Astrocyte (in vitro differentiated cells and primary cell): ENCODE results near the gene IL1RAP. TPM values are rescaled to one million over a fixed set of nuclear protein-coding genes. Genes with fewer than 3 reads are reported as not detected.

Source experiments
- DNase-seq: peaks from one replicate; pipeline ENCODE4 v3.0.0-alpha.2; 2010; ENCODE audit warnings: low read depth
- FAIRE-seq: peaks from 2 replicates; lab custom pipeline; 2011; peaks lifted over from hg19 to GRCh38; lab: Jason Lieb, UNC
- H2AFZ ChIP-seq: 2 replicates; pipeline ENCODE4 v1.6.0; 2012; ENCODE audit warnings: low read depth, low read length, inconsistent platforms
- H3K27ac ChIP-seq: 2 replicates; pipeline ENCODE4 v1.5.1; 2011; ENCODE audit warnings: low read depth, low read length, inconsistent platforms
- H3K27me3 ChIP-seq: 2 replicates; pipeline ENCODE4 v1.6.0; 2011; ENCODE audit warnings: low read length, inconsistent platforms; ENCODE audit not compliant: insufficient read depth
- H3K36me3 ChIP-seq: 2 replicates; pipeline ENCODE4 v1.5.1; 2011; ENCODE audit warnings: low read length, inconsistent platforms; ENCODE audit not compliant: insufficient read depth
- H3K4me1 ChIP-seq: 2 replicates; pipeline ENCODE4 v1.5.1; 2011; ENCODE audit warnings: low read length, inconsistent platforms; ENCODE audit not compliant: insufficient read depth
- H3K4me2 ChIP-seq: 2 replicates; pipeline ENCODE4 v1.6.0; 2012; ENCODE audit warnings: low read length, inconsistent platforms
- H3K4me3 ChIP-seq: 2 replicates; pipeline ENCODE4 v1.5.1; 2011; ENCODE audit warnings: low read depth, mild to moderate bottlenecking, low read length, inconsistent platforms; ENCODE audit not compliant: insufficient read depth
- H3K79me2 ChIP-seq: 2 replicates; pipeline ENCODE4 v1.6.0; 2012; ENCODE audit warnings: mild to moderate bottlenecking, low read length, inconsistent platforms; ENCODE audit not compliant: insufficient read depth
- H3K9ac ChIP-seq: 2 replicates; pipeline ENCODE4 v1.6.0; 2012; ENCODE audit warnings: mild to moderate bottlenecking, low read length, inconsistent platforms
- H3K9me3 ChIP-seq: 2 replicates; pipeline ENCODE4 v1.5.1; 2012; ENCODE audit warnings: low read depth, mild to moderate bottlenecking, low read length, inconsistent platforms; ENCODE audit not compliant: insufficient read depth
- H4K20me1 ChIP-seq: 2 replicates; pipeline ENCODE4 v1.6.0; 2012; ENCODE audit warnings: low read length, inconsistent platforms; ENCODE audit not compliant: insufficient read depth
- H3K27ac Mint-ChIP-seq: one replicate; pipeline ENCODE4 v1.8.0; 2021; ENCODE audit warnings: mild to moderate bottlenecking, mixed read lengths; ENCODE audit not compliant: unreplicated experiment
- H3K27me3 Mint-ChIP-seq: one replicate; pipeline ENCODE4 v1.8.0; 2021; ENCODE audit warnings: low read depth, mixed read lengths; ENCODE audit not compliant: unreplicated experiment
- H3K36me3 Mint-ChIP-seq: one replicate; pipeline ENCODE4 v1.8.0; 2021; ENCODE audit warnings: low read depth, mixed read lengths; ENCODE audit not compliant: unreplicated experiment
- H3K4me1 Mint-ChIP-seq: one replicate; pipeline ENCODE4 v1.8.0; 2021; ENCODE audit warnings: low read depth, mixed read lengths; ENCODE audit not compliant: unreplicated experiment
- H3K4me3 Mint-ChIP-seq: one replicate; pipeline ENCODE4 v1.8.0; 2021; ENCODE audit warnings: mild to moderate bottlenecking, moderate library complexity, mixed read lengths; ENCODE audit not compliant: unreplicated experiment
- H3K9me3 Mint-ChIP-seq: one replicate; pipeline ENCODE4 v1.8.0; 2021; ENCODE audit warnings: mild to moderate bottlenecking, mixed read lengths; ENCODE audit not compliant: unreplicated experiment
- CTCF ChIP-seq: IDR thresholded peaks from 2 replicates; pipeline ENCODE4 v1.5.1; 2011; ENCODE audit warnings: low read depth, mild to moderate bottlenecking, inconsistent platforms, low read length, moderate library complexity; ENCODE audit not compliant: insufficient read depth
- EZH2 ChIP-seq: IDR thresholded peaks from 2 replicates; pipeline ENCODE4 v1.6.1; 2012; ENCODE audit warnings: mild to moderate bottlenecking, low read length, inconsistent platforms; ENCODE audit not compliant: insufficient read depth
- total RNA-seq: library from RNA; stranded (reverse); gene quantifications from 2 replicates; pipeline ENCODE4 v1.2.1, GENCODE V29; 2021

IL1RAP gene
- total RNA-seq, 1 donor from 2014 or later: 19.4 TPM

DNA sequence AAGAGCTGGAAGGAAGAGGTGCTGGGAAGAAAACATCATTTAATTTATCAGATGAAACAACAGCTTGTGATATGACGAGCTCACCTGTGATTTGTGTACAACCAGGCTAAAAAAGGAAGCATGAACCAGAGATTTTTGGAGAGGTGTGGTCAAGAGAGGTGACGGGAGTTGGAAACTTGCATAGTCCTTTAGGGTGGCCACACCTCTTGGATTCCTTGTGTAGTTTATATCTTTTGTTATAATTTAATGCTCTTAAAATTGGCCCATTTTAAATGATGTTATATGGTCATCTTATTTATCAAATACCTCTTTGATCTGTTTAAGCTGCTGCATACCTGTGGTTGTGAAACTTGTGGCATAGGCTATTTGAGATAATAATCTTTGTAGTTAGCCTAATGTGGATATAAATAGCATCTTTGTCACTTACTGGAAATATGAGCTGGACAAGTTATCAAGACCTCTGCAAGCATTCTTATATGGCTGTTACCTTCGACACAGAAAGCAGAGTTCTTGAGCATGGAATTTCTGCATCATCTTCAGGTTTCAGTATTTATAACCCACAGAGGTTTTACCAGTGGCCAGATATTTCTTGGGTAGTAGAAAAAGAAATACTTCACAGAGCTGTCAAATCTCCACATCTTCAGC lies 49.1 kb downstream of the IL1RAP start:
- no peaks in the 10 kb centered on the region for H3K27me3 ChIP-seq
- no peak overlapping the region for H3K4me3 Mint-ChIP-seq
- no peaks in the 10 kb centered on the region for H3K27me3 Mint-ChIP-seq
- H3K4me1 Mint-ChIP-seq: peaks cover 42% of the 10 kb centered on the region
- peak overlapping the region; percentile 3 for H3K27ac ChIP-seq
- no peak for TF ChIP-seq CTCF
- peak; percentile 76 for FAIRE-seq
- peaks cover 11% of the 10 kb centered on the region for H3K4me1 ChIP-seq
- no peaks in the 10 kb centered on the region for H3K36me3 Mint-ChIP-seq
- no peak overlapping the region for H3K4me3 ChIP-seq
- no peak overlapping the region for H2AFZ ChIP-seq
- DNase-seq: peak; percentile 93
- peaks cover 2% of the 10 kb centered on the region for H3K9me3 Mint-ChIP-seq
- no peaks in the 10 kb centered on the region for H4K20me1 ChIP-seq
- no peaks in the 10 kb centered on the region for H3K36me3 ChIP-seq
- no peaks in the 10 kb centered on the region for H3K9me3 ChIP-seq
- no peaks in the 10 kb centered on the region for H3K79me2 ChIP-seq
- H3K9ac ChIP-seq: no peak overlapping the region
- H3K4me2 ChIP-seq: no peak overlapping the region
- H3K27ac Mint-ChIP-seq: no peak overlapping the region

GRCh38 chr3:190564175-190564574 lies 50.3 kb downstream of the IL1RAP start:
- FAIRE-seq: peak; percentile 9
- Histone ChIP-seq H3K4me2 (no peak overlapping the region), H3K9ac (no peak overlapping the region), H3K9me3 (no peaks in the 10 kb centered on the region), H3K4me1 (peaks cover 11% of the 10 kb centered on the region), H4K20me1 (no peaks in the 10 kb centered on the region), H3K79me2 (no peaks in the 10 kb centered on the region), H3K36me3 (no peaks in the 10 kb centered on the region), H3K27ac (no peak overlapping the region), H2AFZ (no peak overlapping the region), H3K27me3 (no peaks in the 10 kb centered on the region), H3K4me3 (no peak overlapping the region)
- TF ChIP-seq CTCF (no peak), EZH2 (no peak)
- DNase-seq: no peak
- Mint-ChIP-seq H3K27me3 (no peaks in the 10 kb centered on the region), H3K9me3 (peaks cover 2% of the 10 kb centered on the region), H3K27ac (no peak overlapping the region), H3K4me3 (no peak overlapping the region), H3K4me1 (peaks cover 43% of the 10 kb centered on the region), H3K36me3 (peaks cover 3% of the 10 kb centered on the region)
